Measurements from ENCODE around the gene CD4.

Gene CD4

GRCh38 chr12:6765634-6766581 is 23.4 kb upstream of the CD4 start, which contains the start of gene PTMS:
PTMS (plus strand) TSS chr12:6766363; CDS start chr12:6766706, 343 bp downstream.
- DNase-seq: peak; percentile 58 to 68

- peak; percentile 62 to 69 for DNase-seq
These were observed 22.5 kb upstream of the CD4 start for GRCh38 chr12:6766651-6767349.

DNA sequence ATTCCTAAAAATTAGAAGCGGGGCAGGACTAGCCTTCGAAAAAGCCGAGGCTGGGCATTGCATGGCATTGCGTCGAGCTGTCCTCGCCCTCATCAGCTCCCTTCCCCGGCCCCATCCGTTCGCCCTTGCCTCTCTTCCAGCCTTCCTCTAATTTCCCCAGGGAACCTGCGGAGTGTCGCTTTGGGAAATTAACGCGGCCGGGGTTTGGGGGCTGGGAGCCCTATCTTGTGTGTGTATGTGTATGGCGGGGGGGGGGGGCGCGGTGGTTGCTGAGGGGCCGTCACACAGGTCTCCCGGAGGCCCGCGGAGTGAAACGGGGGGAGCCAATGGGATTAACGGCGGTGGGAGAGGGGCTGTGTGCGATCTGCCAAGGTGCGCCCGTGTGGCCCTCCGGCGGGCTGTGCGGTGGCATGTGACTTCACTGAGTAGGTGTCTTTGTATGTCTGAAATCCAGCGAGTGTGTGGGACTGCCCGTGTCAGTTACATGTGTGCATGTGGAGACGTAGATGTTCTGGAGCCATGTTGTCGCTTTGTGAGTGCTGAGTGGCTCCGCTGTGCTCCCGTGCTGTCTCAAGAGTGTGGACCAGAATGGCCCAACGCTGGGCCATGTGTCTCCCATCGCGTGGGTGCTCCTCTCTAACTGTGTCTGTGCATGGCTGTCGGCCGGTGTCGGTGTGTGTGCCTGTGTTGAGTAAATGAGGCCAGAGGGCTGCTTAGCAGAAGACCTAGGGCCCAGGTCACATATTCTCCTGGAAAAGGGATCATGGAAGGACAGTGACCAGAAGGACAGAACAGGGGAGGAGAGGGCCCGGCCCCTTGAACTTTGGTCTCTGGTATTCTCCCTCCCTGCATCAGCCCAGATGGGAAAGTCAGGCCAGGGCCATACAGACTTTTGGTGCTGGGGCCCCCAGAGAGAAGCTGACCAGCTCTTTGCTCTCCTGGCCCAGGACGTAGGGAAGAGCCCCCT is 21.7 kb upstream of the CD4 start:
- no peak for DNase-seq

DNA sequence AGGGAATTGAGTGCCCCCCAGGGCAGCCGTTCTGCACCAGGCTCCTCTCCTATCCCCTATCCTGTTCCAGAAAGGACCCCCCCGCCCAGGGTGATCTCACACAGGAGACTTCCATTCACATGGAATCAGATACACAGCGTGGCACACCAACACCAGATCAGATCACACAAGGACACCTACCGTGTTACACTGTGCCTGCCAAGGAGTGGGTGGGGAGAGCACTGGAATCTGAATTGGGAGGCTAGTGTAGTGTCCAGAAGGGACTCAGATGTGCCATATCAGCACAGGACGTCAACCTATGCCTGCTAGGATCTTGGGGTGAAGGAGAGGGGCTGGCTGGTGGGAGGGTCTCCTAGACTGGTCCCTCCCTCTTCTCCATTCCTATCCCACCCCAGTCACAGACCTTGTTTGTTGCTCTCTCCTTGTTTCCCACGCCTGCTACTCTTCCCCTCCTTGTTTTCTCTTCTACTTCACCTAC is 20.9 kb upstream of the CD4 start:
- no peak for DNase-seq

DNA sequence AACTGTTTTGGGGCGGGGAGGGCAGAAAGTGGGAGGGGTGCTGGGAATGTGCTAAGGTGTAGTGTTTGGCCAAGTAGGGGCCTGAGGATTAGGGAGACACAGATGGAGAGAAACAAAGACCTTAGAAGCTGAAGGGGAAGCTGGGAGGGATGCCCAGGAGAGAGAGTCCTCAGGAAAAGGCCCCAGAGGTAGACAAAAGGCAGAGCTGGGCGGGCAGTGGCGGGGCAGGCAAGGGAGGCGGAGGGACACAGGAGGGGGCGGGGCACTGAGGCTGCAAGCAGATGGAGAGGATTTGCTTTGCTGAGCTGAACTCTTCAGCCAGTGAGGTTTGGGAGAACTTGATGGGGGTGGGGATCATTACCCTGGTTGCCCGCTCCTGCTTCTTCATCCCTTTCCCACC is 20.3 kb upstream of the CD4 start:
- no peak for DNase-seq

- DNase-seq: no peak
These were observed 19.7 kb upstream of the CD4 start for GRCh38 chr12:6769666-6770065.

DNA sequence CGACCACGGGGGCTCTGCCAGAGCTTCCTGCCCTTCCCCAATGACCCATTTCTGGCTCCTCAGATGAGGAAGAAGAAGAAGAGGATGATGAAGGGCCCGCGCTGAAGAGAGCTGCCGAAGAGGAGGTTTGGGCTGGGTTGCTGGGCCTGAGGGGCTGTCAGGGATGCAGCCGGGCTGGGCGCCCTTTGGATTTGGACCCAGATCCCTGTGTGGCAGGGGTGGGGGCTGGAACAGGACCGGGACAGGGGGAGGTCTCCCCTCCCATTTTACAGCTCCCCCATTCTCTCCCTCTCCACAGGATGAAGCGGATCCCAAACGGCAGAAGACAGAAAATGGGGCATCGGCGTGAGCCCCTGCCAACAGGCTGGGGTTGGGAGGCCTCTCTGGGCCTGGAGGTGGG is 19.2 kb upstream of the CD4 start:
- no peak for DNase-seq

DNA sequence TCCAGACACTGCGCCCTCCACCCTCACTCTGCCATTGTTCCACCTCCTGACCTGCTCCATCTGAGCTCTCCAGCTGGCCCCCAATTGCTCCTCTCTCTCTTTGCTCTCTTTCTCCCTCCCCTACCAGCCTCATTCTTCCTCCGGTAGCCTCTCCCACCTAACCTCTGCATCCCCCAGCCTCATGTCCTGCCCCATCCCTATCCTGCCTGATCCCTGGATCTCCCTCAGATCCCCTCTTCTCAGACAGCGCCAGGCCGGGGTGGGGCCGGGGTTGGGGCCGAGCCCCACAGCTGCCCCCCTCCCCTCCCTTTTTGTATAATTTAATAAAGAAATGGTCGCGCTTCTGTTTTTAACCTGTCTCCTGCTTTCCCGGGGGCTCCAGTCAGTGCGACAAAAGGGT is 18.7 kb upstream of the CD4 start:
- DNase-seq: no peak

DNA sequence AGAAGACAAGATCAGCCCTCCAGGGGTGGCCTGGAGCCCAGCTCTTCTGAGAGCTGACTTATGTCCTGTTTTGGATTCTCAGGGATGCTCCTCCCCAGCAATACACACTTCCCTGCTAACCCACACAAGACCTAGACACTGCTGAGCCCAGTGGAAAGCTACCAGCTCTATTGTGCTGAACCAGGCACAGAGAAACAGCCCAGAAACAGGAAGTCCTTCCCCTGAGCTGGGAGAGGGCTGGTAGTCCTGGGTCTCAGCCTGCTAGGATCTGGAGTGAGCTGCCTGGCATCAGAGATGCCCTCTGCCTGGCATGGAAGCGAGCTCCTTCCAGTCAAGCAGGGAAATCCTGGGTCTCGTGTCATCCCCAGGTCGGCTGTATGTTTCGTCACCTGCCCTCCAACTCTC is 18.2 kb upstream of the CD4 start:
- DNase-seq: peak in 1 of 2 experiments; percentile 43

DNA sequence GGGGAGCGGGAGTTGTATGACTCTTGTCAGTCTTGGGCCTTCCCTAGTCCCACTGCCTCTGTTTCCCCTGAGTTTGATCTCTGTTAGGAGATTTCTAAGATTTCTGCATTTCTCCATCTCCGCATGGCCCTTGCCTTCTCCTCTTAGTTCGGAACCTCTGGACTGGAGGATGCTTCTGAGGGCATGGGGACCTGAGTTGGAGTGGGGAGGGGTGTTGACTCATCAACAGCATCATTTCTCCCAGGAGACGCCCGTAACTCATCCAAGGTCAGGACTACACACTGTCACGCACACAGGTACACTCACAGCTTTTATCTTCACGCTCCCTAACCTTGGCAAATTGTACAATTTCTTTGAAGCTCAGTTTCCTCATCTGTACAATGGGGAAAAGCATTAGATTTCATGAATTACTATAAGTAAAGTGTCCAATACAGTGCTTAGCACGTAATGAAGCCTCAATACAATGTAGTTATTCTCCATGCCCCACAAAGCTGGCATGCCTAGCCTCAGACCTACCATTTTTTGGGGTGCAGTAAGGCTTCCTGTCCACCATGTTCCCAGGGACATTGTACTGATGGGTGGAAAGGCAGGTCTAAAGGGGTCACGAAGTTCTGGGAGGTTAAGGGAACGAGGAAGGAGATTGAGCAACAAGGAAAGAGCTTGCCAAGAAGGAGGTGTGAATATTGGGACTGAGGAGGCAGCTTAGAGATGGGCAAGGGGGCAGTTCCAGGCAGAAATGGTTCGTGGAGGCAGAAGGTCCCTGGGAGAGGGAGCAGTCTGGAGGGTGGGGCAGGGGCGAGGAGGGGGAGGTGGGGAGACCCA is 17.6 kb upstream of the CD4 start:
- no peak for DNase-seq

DNA sequence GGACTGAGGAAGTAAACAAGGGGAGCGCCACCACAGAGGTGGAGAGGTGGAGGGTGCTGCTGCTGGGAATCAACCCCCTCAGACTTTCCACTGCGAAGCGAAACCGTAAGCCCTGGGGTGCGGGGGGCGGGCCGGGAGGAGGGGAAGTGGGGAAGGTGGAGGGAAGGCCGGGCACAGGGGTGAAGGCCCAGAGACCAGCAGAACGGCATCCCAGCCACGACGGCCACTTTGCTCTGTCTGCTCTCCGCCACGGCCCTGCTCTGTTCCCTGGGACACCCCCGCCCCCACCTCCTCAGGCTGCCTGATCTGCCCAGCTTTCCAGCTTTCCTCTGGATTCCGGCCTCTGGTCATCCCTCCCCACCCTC is 17.0 kb upstream of the CD4 start, which contains the start of gene LAG3:
Gene LAG3 (plus strand): TSS at position 190 of the 365 bp plus-strand sequence. CDS start 333 bp downstream, outside the sequence.
- peak; percentile 79 to 83 for DNase-seq

DNA sequence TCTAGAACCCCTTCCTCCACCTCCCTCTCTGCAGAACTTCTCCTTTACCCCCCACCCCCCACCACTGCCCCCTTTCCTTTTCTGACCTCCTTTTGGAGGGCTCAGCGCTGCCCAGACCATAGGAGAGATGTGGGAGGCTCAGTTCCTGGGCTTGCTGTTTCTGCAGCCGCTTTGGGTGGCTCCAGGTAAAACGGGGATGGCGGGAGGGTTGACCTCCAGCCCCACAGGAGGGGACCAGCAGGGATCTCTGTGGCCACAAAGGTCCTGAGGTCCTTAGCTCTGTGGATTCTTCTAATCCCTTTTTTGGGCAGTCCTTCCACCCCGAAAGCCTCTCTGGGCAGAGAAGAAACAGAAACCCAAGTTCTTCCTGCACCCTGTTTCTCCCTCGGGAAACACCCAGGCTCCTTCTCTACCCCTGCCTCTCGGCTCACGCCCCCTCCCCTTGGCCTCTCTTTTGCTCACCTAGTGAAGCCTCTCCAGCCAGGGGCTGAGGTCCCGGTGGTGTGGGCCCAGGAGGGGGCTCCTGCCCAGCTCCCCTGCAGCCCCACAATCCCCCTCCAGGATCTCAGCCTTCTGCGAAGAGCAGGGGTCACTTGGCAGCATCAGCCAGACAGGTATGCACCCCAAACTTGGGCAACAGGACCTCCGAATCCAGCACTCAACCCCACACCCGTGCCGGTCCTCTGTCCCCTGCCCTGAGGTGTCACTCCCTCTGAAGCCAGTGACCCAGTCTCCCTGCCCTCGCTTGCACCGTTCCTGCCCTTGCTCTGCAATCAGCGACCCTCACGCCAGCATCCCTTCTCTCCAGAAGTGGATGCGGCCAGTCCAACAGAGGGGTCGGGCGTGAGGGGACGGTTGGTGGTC is 16.4 kb upstream of the CD4 start:
- no peak for DNase-seq

DNA sequence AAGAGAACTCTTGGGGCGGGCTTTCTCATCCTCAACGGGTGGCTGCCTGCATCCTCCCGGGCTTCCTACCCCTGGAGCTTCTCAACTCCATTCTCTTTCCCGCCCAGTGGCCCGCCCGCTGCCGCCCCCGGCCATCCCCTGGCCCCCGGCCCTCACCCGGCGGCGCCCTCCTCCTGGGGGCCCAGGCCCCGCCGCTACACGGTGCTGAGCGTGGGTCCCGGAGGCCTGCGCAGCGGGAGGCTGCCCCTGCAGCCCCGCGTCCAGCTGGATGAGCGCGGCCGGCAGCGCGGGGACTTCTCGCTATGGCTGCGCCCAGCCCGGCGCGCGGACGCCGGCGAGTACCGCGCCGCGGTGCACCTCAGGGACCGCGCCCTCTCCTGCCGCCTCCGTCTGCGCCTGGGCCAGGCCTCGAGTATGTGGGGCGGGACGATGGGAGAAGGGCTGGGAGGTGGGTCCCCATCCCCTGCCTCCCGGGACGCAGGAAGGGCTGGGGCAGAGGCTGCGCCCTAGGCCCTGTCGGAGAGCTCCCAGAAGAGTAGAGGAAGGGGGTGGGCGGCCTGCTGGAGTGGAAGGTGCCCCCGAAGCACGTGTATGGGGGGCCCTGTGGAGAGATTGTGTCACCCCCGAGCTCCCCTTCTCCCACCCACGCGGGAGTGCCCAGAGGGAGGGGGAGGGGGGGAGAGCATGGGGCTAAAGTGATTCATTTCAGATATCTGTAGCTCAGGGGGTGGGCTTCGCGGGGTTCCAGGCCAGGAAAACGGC is 15.6 kb upstream of the CD4 start:
- DNase-seq: peak in 1 of 2 experiments; percentile 62

DNA sequence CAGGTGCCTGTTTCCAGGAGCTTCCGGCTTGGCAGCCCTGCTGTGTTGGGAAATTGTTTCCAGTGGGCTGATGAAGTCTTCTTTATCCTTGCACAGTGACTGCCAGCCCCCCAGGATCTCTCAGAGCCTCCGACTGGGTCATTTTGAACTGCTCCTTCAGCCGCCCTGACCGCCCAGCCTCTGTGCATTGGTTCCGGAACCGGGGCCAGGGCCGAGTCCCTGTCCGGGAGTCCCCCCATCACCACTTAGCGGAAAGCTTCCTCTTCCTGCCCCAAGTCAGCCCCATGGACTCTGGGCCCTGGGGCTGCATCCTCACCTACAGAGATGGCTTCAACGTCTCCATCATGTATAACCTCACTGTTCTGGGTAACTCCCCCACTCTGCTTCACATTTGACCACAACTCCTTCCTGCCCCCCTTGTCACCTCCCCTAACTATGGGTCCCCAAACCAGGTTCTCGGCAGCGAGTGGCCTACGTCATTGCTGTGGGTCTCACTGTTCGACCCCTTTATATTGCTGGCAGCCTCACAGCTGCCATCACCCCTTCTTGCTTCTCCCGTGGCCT is 14.7 kb upstream of the CD4 start:
- no peak for DNase-seq

DNA sequence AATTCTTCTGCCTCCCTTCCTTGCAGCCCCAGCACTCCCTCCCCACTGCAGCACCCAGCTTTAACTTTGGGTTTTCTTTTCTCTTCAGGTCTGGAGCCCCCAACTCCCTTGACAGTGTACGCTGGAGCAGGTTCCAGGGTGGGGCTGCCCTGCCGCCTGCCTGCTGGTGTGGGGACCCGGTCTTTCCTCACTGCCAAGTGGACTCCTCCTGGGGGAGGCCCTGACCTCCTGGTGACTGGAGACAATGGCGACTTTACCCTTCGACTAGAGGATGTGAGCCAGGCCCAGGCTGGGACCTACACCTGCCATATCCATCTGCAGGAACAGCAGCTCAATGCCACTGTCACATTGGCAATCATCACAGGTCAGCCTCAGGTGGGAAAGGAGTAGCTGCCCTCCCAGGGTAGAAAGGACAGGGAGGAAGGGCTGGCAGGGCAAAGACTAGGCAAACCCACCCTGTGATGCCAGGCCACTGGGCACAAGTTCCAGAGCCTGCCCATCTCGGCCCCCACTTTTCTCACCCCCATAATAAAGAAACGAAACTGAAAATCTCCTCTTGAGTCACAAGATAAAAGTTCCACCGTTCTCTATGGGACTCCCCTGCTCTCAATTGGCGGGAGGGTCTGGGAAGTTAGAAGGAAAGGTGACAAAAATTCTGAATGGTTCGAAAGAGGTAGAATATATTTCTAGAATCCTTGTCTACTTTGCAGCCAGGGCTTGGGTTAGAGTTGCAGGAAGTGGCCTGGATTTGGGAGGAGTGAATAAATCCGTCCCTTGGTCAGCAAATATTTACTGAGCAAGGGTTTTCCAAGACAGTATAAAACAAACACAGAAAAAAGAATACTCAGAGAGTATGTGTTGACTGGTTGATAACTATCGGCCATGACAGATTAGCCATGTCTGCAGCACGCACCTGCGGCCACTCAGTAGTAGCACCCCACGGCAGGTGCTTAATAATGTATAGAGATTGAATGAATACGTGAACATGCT is 13.8 kb upstream of the CD4 start:
- DNase-seq: no peak

DNA sequence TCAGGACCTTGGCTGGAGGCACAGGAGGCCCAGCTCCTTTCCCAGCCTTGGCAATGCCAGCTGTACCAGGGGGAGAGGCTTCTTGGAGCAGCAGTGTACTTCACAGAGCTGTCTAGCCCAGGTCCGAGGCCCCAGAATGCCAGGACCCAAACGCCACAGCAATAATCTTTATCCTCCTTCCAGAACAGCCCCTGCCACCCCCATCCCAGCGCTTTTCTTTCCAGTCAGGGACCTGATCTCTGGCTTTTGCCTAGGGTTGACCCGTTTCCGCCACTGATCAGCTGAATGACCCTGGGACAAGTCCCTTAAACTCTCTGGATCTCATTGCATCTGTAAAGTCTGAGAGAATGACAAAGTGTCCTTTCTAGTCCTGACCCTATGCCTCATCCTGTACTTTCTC is 11.9 kb upstream of the CD4 start:
- DNase-seq: no peak

GRCh38 chr12:6778217-6778573 is 11.1 kb upstream of the CD4 start:
- DNase-seq: no peak
